Fibroblast of skin of right quadriceps (primary cell): ENCODE results near the gene MAP4K4.

Experiments used
- DNase-seq: peaks from one replicate; pipeline ENCODE4 v3.0.0-alpha.2; 2013

The MAP4K4 gene

DNA sequence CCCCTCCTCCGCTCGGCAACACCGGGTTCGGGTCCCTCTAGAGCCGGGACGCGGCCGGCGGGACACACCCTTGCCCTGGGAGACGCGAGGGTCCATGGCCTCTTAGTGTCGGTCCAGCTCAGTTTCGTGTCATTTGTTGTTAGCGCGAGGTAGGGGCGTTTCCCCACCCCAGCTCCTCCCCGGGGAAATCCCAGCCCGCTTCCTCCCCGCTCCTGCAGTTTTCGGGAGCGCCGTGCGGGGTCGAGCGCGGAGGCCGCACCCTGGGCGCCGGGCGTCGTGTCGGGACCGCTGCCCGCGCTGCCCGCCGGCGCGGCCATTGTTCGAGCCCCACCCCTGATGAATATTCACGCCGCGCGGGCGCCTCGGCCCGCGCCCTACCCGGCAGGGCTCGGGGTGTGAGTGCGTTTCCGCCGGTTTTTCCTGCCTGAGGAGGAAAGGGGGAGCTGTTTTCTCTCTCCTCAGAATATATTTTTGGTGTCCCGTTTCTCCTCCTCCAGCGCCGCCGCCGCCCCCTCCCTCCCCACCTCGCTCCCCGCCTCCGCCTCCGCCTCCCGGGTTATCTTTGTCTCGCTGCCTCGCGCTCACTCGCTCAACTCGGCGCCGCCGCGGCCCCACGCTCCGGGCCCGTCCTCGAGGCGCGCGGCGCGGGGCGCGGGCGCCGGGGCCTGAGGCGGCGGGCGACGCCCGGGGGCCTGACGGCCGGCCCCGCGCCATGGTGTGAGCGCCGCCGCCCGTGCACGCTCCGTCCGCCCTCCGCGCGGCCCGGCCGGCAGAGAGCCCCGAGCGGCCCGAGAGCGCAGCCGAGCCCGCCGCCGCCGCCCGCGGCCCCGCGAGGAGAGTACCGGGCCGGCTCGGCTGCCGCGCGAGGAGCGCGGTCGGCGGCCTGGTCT is at the start of gene MAP4K4:
MAP4K4 (plus strand) TSS at position 584 of the 890 bp plus-strand sequence. CDS start 374 bp downstream, outside the sequence.
- peak; percentile 88 for DNase-seq

GRCh38 chr2:101653469-101653868 is 44.0 kb upstream of the MAP4K4 start:
- DNase-seq: no peak

- DNase-seq: peak; percentile 58
These were observed 41.6 kb upstream of the MAP4K4 start for GRCh38 chr2:101655702-101656422.

- DNase-seq: no peak
These were observed 39.7 kb upstream of the MAP4K4 start for GRCh38 chr2:101657787-101658186.

DNA sequence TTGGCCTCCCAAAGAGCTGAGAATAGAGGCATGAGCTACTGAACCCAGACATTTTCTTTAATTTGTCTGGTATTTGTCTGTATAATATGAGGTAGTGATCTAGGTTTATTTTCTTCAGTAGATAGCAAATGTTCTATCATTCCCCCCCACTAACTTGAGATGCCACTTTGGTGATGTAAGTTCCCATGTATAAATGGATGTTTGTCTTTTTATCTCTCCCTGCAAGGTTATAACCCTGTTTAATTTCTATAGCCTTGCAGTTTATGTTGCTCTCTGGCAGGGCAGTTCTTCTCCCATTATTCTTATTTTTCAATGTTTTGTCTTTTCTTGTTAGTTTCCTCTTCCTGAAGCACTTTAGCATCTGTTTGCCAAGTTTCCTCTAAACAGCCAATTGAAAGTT is 39.1 kb upstream of the MAP4K4 start:
- no peak for DNase-seq

DNA sequence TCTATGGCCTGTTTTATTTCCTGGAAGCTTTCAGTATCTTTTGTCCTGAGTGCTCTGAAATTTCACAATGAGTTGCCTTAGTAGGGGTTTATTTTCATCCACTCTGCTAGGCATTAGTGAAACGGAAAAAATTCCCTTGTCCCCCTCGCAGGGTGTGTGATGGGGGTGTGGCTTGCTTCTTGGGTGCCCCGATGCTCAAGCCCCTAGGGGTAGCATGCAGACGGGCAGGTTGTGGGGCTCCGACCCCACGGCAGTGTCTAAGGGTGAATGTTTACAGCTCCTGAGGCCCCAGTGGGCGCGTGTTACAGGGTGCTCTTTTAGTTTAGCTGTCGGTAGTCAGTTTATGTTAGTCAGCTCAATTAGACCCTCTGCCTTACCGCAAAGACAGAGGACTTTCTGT is 32.2 kb upstream of the MAP4K4 start:
- no peak for DNase-seq

DNA sequence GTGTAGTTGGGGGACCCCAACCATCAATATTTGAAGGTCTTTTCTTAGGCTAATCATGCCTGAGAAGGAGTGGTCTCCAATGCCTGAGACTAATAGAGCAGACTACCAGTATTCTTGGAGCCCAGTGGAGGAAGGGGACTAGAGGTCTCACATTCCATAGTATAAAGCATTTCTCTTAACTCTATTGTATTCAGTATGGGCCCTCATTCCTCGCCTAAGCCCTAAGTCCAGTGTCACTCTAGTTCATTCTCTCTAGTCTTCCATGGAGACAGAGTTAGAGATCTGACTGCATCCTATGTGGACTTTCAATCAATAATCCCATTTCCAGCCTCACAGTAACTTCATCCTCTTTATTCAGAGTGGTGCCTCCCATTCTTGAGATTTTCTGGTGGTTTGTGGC is 29.7 kb upstream of the MAP4K4 start:
- DNase-seq: no peak

DNA sequence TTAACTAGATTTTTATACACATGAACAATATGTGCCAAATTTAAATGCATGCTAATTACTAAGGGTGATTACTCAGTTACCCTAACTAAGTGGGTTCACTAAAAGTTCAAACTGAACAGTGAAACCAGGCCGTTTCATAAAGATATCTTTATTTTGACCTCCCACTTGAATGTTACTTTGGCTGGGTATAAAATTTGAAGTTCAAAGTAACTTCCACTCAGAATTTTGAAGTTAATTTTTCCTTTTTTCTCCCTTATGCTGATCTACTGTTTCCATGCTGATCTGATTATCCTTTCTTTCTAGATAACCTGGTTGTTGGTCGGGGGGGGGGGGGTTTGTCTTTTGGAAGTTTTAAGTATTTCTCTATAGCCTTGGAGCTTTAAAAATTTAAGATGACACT is 25.5 kb upstream of the MAP4K4 start:
- no peak for DNase-seq

- DNase-seq: no peak
These were observed 23.6 kb upstream of the MAP4K4 start for GRCh38 chr2:101673920-101674319.

DNA sequence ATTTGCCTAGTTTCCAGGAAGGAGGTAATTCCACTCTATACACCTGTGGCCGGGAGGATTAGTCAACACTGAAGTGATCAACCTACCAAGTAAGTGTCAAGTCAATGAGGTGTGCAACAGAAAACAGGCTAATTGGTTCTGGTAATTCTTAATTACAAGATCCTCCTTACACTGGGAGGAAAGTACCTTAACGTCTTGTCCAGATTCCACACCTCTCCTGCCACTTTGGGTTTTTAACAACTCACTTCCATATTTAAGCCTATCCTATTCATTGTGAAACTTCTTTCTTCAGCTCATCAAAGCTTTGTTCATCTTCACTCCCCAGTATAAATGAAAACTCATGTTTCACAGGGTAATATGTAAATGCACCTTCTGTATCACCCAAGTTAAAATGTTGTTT is 22.0 kb upstream of the MAP4K4 start:
- DNase-seq: no peak

- no peak for DNase-seq
These were observed 20.8 kb upstream of the MAP4K4 start for GRCh38 chr2:101676674-101677073.

DNA sequence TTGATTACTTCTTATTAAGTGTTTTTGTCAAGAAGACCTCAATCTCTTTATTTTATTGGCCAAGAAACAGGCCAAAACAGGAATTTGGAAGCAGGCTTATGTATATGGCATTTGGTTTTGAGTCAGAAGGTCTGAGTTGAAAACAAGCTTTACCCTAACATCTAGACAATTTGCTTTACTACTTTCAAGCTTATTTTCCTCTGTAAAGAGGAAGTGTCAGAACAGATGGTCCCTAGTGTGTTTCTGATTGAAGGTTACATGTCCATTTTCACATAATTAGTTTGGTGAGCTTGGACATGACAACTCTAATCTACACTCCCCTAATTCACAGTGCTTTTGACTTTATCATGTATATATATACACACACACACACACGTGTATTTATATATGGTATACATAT is 19.8 kb upstream of the MAP4K4 start:
- DNase-seq: no peak

DNA sequence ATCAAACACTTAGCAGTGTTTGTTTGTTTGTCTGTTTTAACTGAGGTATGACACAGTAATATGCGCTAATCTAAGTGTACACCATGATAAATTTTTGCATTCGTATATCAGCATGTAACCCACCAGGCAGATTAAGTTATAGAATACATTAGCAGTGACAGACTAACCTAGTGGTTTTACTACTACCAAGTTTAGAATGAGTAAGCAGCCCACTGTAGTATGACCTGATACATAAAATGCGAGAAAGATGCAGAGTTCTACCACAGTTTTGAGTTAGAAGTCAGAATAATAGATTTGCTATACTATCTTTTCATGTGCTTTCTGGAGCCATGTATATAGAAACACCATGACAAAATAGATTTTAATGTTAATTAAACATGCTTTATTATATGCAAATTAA is 19.1 kb upstream of the MAP4K4 start:
- no peak for DNase-seq

DNA sequence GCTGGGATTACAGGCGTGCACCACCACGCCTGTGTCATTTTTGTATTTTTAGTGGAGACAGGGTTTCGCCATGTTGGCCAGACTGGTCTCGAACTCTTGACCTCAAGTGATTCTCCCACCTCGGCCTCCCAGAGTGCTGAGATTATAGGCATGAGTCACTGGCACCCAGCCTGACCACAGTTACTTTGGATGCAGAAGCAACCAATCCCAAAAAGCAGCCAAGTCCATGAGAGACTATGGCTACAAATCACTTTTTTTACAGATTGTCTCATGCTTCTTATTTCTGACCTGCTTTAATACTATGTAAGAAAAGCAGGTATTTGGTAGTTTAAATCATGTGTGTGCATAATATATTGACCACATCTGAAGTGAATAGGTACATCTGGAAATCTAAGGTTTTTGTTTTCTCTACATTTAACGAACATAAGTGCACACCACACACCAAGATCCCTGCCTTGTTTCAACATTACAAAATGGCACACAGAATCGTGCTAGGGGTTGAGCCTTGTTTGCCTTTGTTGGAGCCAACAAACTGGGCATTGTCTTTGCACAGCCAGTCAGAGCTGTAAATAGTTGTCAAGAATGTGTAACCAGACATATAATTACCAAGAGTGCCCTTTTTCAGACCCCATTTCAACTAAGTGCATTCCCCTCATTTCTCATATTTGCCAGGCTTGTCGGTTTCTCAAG is 18.3 kb upstream of the MAP4K4 start:
- peak; percentile 82 for DNase-seq

- no peak for DNase-seq
These were observed 17.6 kb upstream of the MAP4K4 start for GRCh38 chr2:101679801-101680487.

DNA sequence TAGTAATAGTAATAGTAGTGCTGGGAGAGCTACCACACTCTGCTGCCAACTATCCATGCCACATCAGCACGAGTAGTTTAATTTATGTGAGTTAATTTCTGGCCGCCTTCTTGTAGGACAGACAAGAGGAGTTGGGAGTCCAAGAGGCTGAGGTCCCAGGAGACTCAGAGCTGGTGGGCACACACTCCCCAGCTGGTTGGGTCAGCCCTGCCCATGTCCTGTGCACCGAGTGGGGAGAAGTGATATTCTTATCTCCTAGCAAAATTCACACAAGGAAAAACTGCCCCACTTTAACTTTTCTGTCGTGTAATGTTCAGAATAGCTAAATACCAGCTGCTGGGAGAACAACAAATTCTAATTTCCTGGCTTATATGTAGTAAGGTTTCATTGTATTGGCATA is 15.2 kb upstream of the MAP4K4 start:
- DNase-seq: no peak

DNA sequence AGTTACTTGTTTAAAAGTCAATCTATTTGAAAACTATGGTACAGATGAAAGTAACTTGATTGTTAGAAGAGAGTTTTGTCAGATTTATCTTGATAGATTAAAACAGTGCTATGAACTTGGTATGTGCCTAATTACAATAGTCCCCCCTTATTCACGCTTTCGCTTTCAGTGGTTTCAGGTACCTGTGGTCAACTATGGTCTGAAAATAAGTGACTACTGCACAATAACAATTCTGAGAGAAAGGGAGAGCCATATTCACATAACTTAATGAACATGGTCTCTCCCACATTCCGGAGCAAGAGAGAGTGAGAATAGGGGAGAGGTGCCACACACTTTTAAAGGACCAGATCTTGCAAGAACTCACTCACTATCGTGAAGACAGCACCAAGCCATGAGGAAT is 13.2 kb upstream of the MAP4K4 start:
- no peak for DNase-seq

- peak; percentile 52 for DNase-seq
These were observed 9.2 kb upstream of the MAP4K4 start for GRCh38 chr2:101688261-101688660.

DNA sequence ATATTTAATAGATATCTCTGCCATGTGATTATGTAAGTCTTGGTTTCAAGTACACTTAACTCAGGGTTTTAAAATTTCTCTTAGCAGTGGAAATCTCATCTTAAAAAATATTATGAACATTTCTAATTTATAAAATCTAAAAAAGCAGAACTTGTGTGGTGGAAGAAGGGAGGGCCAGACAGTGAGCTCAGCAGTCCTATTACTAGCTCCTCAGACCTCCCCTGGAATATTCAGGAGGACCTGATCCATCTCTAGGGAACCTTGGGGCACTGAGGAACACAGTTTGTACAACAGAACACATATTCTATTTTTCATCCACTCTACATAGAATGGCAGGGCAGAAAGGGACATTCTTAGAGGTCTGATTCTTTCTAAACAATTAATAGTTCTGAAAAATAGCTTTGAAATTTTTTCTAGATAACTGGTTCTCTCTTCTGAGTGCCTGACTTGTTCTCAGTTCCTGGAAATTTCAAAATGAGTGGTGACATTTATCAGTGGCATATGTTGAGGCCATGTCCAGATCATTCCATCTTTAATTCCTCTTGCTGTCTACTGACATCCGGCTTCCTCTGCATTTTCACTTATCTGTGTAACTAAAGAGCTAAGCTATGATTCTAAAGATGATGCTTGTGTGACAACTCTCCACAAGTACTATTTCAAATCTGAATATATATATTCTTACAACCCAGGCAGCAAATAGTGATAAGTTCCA is 8.2 kb upstream of the MAP4K4 start:
- no peak for DNase-seq

DNA sequence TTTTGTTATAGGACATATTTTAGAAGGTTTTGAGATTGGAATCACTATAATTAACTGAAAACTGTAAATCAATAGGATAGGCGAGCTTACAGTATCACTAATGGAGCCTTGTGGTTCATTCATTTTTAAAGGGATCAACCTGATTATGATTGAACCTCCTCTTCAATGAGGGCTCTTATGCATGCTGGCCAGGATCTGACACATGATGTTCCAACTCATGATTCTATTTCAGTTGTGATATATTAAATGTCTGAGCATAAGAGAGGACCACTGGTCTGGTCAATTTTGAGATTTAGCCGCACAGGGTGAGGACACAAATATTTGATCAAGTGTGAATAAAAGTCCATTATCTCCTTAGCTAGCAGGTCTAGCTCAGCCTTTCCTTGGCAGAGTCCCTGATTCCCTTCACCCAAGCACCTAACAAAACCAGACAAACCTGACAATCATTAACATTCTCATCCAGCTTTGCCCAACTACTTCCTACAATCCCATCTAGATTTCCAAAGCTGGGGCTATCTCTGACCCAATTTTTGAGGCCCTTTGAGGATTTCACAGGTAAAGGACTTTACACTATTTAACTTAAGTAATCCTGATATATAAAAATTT is 6.9 kb upstream of the MAP4K4 start:
- no peak for DNase-seq

DNA sequence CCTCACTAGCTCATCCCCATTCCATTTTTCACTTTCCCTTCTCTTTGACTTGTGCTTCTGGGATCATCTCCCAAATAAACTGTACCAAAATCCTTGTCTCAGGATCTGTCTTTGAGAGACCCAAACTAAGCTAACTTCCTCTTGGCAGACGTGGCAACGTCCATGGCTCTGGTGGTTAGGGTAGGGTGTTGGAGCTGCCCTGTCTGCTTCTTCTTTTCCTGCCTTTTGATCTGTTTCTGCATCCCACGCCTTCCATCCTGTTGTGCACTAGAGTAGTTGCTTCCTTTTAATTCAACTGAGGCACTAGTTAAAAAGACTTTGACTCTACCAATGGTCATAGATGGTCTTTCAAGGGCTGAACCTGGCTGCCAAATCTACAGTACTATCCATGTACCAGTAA is 5.5 kb upstream of the MAP4K4 start:
- DNase-seq: no peak

GRCh38 chr2:101692766-101693165 is 4.7 kb upstream of the MAP4K4 start:
- DNase-seq: no peak
